Lower lobe of right lung (tissue), 2 donors: ENCODE results near the gene GJE1. TPM values are rescaled to one million over a fixed set of nuclear protein-coding genes. Genes with fewer than 3 reads are reported as not detected.
"Not testable (repeated sequence)": the region's sequence is repeated elsewhere in the genome, so short reads cannot be mapped to it uniquely, and the experiment has no call there.

Experiments
- ATAC-seq, 2 donors: fragments of 200-7000 bp; cut with Tn5 transposase; one replicate each; pipeline ENCODE4 v1.9.1; 2020 to 2022; ENCODE audit warnings: mild to moderate bottlenecking in 2 of 2, moderate library complexity in 2 of 2
- DNase-seq: peaks from one replicate; pipeline ENCODE4 v3.0.0-alpha.2; 2020
- H3K27ac ChIP-seq: fragments of 200-600 bp; one replicate; pipeline ENCODE4 v1.8.0; 2022
- H3K27me3 ChIP-seq: fragments of 200-600 bp; one replicate; pipeline ENCODE4 v1.8.0; 2022; ENCODE audit warnings: low read depth
- H3K36me3 ChIP-seq: fragments of 200-600 bp; one replicate; pipeline ENCODE4 v1.8.0; 2022; ENCODE audit warnings: mild to moderate bottlenecking
- H3K4me1 ChIP-seq: fragments of 200-600 bp; one replicate; pipeline ENCODE4 v1.8.0; 2022
- H3K4me3 ChIP-seq: fragments of 200-600 bp; one replicate; pipeline ENCODE4 v1.8.0; 2022; ENCODE audit warnings: mild to moderate bottlenecking
- H3K9me3 ChIP-seq: fragments of 200-600 bp; one replicate; pipeline ENCODE4 v1.8.0; 2022
- CTCF ChIP-seq: fragments of 200-600 bp; IDR thresholded peaks from one replicate; pipeline ENCODE4 v1.8.0; 2022; ENCODE audit warnings: antibody characterized with exemption, mild to moderate bottlenecking
- intact Hi-C: fragments of 100-400 bp; cut with DNase I; formaldehyde crosslinking; loops from one replicate; pipeline ENCODE4 v1.11.0; 2022
- long read RNA-seq: library from polyadenylated mRNA; unstranded; transcript quantifications from one replicate; pipeline ENCODE4 v2.0.0, GENCODE V29; 2021
- total RNA-seq: library from RNA; stranded (reverse); fragmentation: NEBNext Ultra II Directional; extraction: Animal tissue kit (Norgen Biotek cat#: 25700); gene quantifications from one replicate; pipeline ENCODE4 v1.2.1, GENCODE V29; 2021
- donor health status: DM: no; HTN: yes; CAD: no; lungs with severe emphysema.

GJE1 gene, protein sequence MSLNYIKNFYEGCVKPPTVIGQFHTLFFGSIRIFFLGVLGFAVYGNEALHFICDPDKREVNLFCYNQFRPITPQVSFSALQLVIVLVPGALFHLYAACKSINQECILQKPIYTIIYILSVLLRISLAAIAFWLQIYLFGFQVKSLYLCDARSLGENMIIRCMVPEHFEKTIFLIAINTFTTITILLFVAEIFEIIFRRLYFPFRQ
- total RNA-seq: not detected
- long read RNA-seq: 0 reads

GRCh38 chr6:142132625-142133024 lies at the start of gene GJE1:
Gene GJE1, plus strand, starts transcription at chr6:142132925. Its CDS starts 234 bp downstream, at chr6:142133159.
- Histone ChIP-seq H3K27me3 (no peaks in the 10 kb centered on the region), H3K4me1 (no peaks in the 10 kb centered on the region), H3K4me3 (no peak within 1 kb of the TSS), H3K36me3 (no peaks in the 10 kb centered on the region), H3K27ac (no peak within 1 kb of the TSS), H3K9me3 (no peaks in the 10 kb centered on the region)
- intact Hi-C loops: no loop called here
- no peak for TF ChIP-seq CTCF
- no peak for ATAC-seq
- DNase-seq: no peak

GRCh38 chr6:142087950-142088857 lies 44.5 kb upstream of the GJE1 start:
- DNase-seq: no peak

GRCh38 chr6:142088858-142089216 lies 43.9 kb upstream of the GJE1 start:
- peak in 1 of 2 donors; percentile 29 for ATAC-seq
- no peak overlapping the region for H3K4me3 ChIP-seq
- no peaks in the 10 kb centered on the region for H3K4me1 ChIP-seq
- H3K27me3 ChIP-seq: peaks cover 25% of the 10 kb centered on the region
- intact Hi-C loops: no loop called here
- no peak overlapping the region for H3K27ac ChIP-seq
- no peaks in the 10 kb centered on the region for H3K9me3 ChIP-seq
- H3K36me3 ChIP-seq: no peaks in the 10 kb centered on the region
- no peak for DNase-seq
- no peak for TF ChIP-seq CTCF

More at GRCh38 chr6:142087950-142088857, 44.5 kb upstream of the GJE1 start:
- H3K4me3 ChIP-seq: no peak overlapping the region
- intact Hi-C loops: no loop called here
- H3K4me1 ChIP-seq: no peaks in the 10 kb centered on the region
- no peaks in the 10 kb centered on the region for H3K9me3 ChIP-seq
- H3K27me3 ChIP-seq: peaks cover 25% of the 10 kb centered on the region
- no peak for ATAC-seq
- no peak overlapping the region for H3K27ac ChIP-seq
- H3K36me3 ChIP-seq: no peaks in the 10 kb centered on the region
- no peak for TF ChIP-seq CTCF

DNA sequence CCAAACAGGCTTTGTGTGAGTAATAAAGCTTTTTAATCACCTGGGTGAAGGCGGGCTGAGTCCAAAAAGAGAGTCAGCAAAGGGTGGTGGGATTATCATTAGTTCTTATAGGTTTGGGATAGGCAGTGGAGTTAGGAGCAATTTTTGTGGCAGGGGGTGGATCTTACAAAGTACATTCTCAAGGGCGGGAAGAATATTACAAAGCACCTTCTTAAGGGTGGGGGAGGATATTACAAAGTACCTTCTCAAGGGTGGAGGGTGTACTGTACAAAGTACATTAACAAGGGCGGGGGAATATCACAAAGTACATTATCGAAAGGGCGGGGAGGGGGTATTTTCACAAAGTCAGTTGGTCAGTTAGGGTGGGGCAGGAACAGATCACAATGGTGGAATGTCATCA lies 27.9 kb upstream of the GJE1 start:
- intact Hi-C loops: not testable (repeated sequence)

GRCh38 chr6:142110820-142111219 lies 21.9 kb upstream of the GJE1 start:
- DNase-seq, H3K4me1 ChIP-seq, H3K36me3 ChIP-seq, intact Hi-C loops, H3K27ac ChIP-seq, H3K27me3 ChIP-seq, H3K9me3 ChIP-seq, ATAC-seq, H3K4me3 ChIP-seq: not testable (repeated sequence)

More for the DNA sequence above, 27.9 kb upstream of the GJE1 start:
- not testable (repeated sequence) for H3K27ac ChIP-seq, DNase-seq, H3K4me1 ChIP-seq, H3K36me3 ChIP-seq, ATAC-seq, H3K4me3 ChIP-seq, H3K9me3 ChIP-seq, H3K27me3 ChIP-seq

GRCh38 chr6:142112451-142113061 lies 20.2 kb upstream of the GJE1 start:
- ATAC-seq (no peak), DNase-seq (peak; percentile 67)
- no peaks in the 10 kb centered on the region for H3K36me3 ChIP-seq
- H3K4me3 ChIP-seq: no peak overlapping the region
- no peaks in the 10 kb centered on the region for H3K9me3 ChIP-seq
- H3K27ac ChIP-seq: no peak overlapping the region
- TF ChIP-seq CTCF: peak; percentile 68
- intact Hi-C loops: no loop called here
- no peaks in the 10 kb centered on the region for H3K4me1 ChIP-seq
- no peaks in the 10 kb centered on the region for H3K27me3 ChIP-seq
